GM19025 (cell line): ENCODE measurements around the gene P2RX2.

ENCODE experiments used
- ATAC-seq: cut with Tn5 transposase; IDR thresholded peaks from one replicate; pipeline ENCODE4 v1.9.1; 2021; ENCODE audit warnings: mild to moderate bottlenecking, low read depth, moderate library complexity; ENCODE audit not compliant: unreplicated experiment

The P2RX2 gene

GRCh38 chr12:132618683-132619043, at the start of gene P2RX2:
TSS of gene P2RX2 (plus strand) at chr12:132618776. CDS start at chr12:132618817, 41 bp downstream.
- no peak for ATAC-seq

GRCh38 chr12:132568826-132569480, 49.6 kb upstream of the P2RX2 start:
- ATAC-seq = no peak

GRCh38 chr12:132569856-132570480, 48.6 kb upstream of the P2RX2 start:
- no peak for ATAC-seq

DNA sequence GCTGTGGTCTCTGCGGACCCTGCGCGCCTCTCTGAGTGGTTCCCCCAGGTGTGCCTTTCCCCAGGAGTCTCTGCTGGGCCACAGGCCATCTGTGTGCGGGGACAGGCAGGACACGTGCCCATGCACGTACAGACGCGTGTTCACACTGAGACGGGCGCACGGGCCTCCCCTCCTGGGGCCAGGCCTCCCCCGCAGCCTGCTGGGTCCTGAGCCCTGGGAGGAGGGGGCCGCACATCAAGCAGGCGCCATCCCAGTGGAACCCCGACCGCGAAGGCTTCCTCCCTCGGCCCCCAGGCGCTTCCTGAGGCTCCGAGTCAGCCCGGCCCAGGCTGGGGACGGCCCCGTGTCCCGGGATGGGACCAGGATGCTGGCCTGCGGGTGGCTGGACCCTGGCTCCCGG, 47.9 kb upstream of the P2RX2 start:
- ATAC-seq = no peak

DNA sequence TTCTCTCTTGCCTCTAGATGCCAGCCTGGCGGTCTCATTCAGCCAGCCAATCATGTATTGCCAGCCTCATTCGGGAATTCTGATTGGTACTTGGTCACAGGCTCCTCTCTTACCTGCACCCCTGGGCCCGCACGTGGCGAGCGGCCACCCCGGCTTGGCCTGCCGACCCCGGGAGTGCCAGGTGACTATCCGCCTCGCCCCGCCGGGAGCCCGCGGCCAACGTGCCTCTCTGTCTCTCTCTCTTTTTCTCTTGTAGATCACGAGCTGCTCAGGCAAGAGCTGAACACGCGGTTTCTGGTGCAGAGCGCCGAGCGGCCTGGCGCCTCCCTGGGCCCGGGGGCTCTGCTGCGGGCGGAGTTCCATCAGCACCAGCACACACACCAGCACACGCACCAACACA, 47.5 kb upstream of the P2RX2 start:
- ATAC-seq = no peak

- ATAC-seq = no peak
Measured at GRCh38 chr12:132571598-132571997, 47.0 kb upstream of the P2RX2 start.

GRCh38 chr12:132572106-132572505, 46.5 kb upstream of the P2RX2 start:
- ATAC-seq = no peak

- ATAC-seq = no peak
Measured at GRCh38 chr12:132572801-132573760, 45.5 kb upstream of the P2RX2 start.

DNA sequence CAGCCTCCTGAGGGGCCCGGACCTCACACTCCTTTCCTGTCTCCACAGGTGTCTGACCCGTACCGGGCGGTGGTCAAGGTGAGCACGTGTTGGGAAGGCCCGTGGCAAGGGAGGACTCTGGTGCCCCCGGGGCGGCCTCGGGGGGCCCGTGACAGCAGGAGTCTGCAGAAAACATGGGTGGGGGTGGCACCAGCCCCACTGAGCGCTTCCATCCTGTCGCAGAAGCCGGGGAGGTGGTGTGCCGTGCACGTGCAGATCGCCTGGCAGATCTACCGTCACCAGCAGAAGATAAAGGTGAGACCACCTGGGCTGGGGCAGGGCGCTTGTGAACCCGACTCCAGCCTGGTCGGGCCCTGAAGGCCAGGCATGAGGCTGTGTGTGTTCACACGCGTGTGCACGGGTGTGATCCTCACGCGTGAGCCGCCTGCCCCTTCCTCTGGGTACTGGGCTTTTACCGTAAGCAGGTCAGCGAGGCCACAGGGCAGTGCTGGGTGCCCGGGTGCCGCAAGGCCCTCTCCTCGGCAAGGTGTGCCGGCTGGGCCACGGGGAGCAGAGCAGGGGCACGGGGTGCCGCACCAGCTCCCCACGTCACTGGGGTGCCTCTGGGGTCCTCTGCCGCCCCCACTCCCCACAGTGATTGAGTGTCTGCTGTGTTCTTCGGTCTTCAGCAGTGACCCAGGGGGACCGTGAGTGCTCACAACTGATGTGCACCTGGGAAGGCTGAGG, 44.1 kb upstream of the P2RX2 start:
- ATAC-seq = no peak

GRCh38 chr12:132575661-132576060, 42.9 kb upstream of the P2RX2 start:
- ATAC-seq = no peak

DNA sequence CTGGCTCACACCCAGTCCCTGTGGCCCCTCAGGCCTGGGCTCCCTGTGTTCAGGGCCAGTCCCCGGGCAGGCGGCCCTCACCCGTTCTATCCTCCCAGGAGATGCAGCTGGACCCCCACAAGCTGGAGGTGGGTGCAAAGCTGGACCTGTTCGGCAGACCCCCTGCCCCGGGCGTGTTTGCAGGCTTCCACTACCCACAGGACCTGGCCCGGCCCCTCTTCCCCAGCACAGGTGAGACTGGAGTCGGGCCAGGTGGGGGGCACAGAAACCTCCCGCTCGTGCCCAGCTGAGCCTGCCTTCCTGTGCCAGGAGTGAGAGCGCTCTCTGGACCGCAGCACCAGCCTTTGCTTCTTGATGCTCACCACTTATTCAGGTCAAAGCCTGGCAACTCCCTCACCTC, 41.9 kb upstream of the P2RX2 start:
- ATAC-seq = no peak

GRCh38 chr12:132577191-132577920, 41.2 kb upstream of the P2RX2 start:
- ATAC-seq = no peak

- no peak for ATAC-seq
Measured at GRCh38 chr12:132578118-132578517, 40.5 kb upstream of the P2RX2 start.

DNA sequence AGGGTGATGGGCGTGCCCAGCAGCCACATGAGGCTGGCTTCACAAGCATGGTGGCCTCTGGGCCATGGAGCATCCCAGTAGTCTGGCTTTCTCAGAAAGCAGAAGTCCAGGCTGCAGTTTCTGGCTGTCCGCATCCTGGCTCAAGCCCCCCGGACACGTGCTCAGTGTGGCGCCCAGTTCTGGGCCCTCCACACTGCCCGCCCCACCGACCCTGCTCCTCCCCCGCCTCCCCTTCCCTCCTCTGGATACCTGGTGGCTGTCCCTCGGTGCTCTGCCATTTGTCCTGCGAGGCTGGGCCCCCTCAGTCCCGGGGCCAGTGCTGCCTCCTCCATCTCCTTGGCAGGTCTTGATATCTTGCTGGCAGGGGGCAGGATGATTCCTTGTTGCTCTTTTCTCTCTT, 39.8 kb upstream of the P2RX2 start:
- ATAC-seq = no peak

- no peak for ATAC-seq
Measured at GRCh38 chr12:132579744-132580143, 38.8 kb upstream of the P2RX2 start.

DNA sequence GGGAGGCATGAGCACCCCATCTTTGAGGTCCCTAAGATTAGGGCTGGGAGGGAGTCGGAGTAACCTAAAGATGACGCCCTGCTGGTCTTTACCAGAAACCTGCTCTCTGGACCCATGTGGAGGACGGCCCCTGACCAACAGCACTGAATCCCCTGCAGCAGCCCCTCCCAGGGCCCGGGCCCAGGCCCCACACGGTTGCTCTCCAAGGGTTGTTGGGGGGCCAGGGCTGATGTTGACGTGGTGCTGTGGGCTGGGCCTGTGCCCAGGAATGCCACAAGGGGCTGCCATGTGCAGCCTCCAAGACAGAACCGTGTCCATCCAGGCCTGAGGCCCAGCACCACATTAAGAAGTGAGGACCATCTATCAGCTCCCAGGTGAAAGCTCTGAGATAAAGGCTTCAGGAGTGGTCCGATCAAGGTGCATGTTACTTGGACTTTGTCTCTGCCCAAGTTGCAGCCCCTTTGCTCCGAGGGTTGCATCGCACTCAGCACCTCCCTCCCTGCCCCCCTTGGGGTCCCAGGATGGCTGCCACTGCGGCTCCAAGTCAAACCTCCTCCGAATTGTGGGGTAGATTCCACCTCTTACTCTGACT, 37.8 kb upstream of the P2RX2 start:
- no peak for ATAC-seq

DNA sequence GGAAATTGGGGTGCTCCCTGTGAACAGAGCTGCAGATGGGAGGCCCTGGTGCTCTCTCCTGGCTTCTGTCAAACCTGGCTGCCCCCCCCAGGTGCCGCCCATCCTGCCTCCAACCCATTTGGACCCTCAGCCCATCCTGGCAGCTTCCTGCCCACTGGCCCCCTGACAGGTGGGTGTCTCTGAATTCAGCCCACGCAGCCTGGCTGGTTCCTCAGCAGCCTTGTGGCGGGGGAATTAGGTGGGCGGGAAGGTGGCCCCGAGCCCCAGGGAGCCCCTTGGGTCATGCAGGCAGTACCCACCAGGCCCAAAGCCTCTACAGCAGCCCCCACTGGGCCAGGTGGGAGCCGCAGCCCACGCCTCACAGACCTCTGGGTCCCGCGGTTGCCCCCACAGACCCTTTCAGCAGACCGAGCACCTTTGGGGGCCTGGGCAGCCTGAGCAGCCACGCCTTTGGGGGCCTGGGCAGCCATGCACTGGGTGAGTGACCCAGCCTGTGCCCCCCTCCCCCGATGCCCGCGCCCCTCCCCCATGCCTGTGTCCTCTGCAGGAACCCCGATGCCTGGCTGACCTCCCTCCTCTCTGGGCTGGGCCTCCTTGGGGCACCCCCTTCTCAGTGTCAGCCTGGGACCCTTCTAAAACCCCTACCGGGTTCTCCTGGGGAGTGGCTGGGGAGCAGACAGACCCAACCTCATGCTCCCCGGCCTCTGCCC, 37.1 kb upstream of the P2RX2 start:
- no peak for ATAC-seq

DNA sequence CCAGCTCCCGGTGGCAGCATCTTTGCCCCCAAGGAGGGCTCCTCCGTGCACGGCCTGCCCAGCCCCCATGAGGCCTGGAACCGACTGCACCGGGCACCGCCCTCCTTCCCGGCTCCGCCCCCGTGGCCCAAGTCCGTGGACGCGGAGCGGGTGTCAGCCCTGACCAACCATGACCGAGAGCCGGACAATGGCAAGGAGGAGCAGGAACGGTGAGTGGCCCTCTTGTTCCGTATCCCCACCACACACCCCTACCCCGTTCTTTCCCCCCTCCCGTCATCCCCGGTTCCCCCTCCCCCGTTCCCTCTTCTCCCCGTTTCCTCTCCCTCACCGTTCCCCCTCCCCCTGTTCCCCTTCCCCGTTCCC, 36.5 kb upstream of the P2RX2 start:
- ATAC-seq = no peak
